Measurements from ENCODE around the gene PPP2R5C.

Gene PPP2R5C

DNA sequence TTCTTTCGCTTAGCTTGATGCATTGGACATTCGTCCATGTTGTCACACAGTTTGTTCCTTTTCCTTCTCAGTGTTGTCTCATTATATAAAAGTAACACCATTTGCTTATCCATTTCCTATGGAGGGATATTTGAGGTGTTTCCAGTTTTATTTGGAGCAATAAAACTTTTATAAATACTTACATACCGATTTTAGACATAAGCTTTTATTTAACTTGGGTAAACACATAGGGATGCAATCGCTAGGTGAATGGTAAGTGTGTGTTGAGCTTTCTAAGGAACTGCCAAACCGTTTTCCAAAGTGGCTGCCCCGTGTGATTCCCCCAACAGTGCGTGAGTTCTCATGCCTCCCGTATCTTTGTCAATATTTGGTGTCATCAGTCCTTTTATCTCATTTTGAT, 107.7 kb downstream of the PPP2R5C start:
- Mint-ChIP-seq H3K9me3 (no peaks in the 10 kb centered on the region), H3K4me1 (ENCODE audit: low read depth) (peaks cover 29% of the 10 kb centered on the region), H3K27ac (no peak overlapping the region), H3K27me3 (ENCODE audit: low read depth) (no peaks in the 10 kb centered on the region), H3K4me3 (no peak overlapping the region), H3K36me3 (ENCODE audit: low read depth) (peaks cover 23% of the 10 kb centered on the region)

DNA sequence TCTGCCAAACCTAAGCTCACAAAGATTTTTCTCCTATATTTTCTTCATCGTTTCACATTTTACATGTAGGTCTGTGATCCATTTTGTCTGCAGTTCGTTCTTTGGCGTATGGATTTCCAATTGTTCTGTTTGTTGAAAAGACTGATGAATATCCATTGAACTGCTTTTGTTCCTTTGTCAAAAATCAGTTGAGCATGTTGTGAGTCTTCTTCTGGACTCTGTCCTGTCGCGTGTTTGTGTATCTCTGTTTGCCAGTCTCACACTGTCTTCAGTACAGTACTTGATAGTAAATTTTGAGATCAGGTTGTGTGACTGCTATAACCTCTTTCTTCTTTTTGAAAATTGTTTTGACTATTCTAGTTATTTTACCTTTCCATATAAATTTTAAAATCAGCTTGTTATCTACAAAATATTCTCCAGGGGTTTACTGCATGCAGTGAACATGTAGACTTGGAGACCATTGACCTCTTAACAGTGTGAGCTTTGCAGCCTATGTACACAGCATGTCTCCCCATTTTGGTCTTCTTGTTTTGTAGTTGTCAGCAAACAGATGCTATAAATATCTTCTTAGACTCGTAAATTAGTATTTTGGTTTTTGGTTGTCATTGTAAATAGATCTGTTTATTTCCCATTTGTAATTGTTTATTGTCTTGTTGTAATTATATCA, 108.9 kb downstream of the PPP2R5C start:
- Mint-ChIP-seq H3K4me1 (ENCODE audit: low read depth) (peaks cover 37% of the 10 kb centered on the region), H3K36me3 (ENCODE audit: low read depth) (peaks cover 12% of the 10 kb centered on the region), H3K27me3 (ENCODE audit: low read depth) (no peaks in the 10 kb centered on the region), H3K27ac (no peak overlapping the region), H3K9me3 (no peaks in the 10 kb centered on the region), H3K4me3 (no peak overlapping the region)

DNA sequence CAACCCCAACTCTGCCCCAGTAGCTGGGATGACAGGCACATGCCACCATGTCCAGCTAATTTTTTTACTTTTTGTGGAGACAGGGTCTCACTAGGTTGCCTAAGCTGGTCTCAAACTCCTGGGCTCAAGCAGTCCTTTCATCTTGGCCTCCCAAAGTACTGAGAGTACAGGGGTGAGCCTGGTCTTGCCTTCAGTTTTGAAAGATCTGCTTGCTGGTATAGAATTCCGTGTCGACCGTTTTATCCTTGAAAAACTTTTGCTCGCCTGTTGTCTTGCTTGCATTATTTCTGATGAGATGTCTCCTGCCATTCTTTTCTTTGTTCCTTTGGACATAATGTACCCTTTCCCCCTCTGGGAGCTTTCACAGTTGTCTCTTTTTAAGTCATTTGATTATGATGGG, 110.8 kb downstream of the PPP2R5C start:
- no peak overlapping the region for H3K27ac Mint-ChIP-seq
- H3K4me3 Mint-ChIP-seq, result no peak overlapping the region
- no peaks in the 10 kb centered on the region for H3K27me3 Mint-ChIP-seq (ENCODE audit: low read depth)
- H3K9me3 Mint-ChIP-seq, result no peaks in the 10 kb centered on the region
- H3K4me1 Mint-ChIP-seq (ENCODE audit: low read depth), result peaks cover 50% of the 10 kb centered on the region
- H3K36me3 Mint-ChIP-seq (ENCODE audit: low read depth), result peaks cover 14% of the 10 kb centered on the region

DNA sequence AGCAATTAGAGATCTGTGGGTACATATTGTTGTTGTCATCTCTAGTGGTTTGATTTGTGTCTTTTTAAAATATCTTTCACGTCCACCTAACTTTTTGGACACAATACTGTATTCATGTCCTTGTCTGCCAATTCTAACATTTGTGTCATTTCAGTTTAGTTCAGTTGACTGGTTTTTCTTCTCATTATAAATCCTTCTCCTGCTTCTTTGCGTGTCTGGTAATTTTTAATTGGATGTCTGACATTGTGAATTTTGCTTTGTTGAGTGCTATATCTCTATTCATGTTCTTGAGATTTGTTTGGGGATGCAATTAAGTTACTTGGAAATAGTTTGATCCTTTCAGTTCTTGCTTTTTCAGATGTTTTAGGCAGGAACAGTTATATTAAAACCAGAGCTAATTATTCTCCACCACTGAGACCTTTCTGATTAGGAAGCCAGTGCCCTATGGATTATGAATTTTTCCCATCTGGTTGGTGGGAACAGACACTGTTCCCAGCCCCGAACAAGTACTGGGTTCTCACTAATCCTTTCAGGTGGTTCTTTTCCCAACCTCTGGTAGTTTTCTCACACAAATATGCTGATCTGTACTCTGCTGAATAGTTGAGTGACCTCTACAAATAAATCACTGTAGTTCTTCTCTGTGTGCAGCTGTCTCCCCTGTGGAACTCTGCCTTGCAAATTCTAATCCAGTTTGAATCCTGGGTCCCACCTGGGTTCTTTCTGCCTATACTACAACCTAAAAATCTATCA, 111.7 kb downstream of the PPP2R5C start:
- Mint-ChIP-seq H3K4me3 (no peak overlapping the region), H3K27me3 (ENCODE audit: low read depth) (no peaks in the 10 kb centered on the region), H3K36me3 (ENCODE audit: low read depth) (peaks cover 23% of the 10 kb centered on the region), H3K4me1 (ENCODE audit: low read depth) (peaks cover 56% of the 10 kb centered on the region), H3K9me3 (no peaks in the 10 kb centered on the region), H3K27ac (no peak overlapping the region)

DNA sequence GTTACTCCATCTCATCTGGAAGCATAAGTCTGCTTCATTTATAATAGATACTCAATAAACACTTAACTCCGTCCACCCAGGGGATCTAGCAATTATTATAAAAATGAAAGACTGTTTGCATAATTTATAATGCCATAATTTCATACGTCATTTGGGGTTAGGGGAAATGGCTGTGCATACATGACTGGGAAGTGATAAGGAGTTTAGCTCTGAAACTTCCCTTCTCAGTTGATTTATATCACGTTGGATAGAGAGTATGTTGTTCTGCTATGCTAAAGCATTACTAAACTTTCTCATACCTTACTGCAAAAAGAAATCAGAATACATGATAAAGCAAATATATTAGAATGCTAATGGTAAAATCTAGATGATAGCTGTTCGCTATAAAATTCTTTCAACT, 112.5 kb downstream of the PPP2R5C start:
- H3K4me3 Mint-ChIP-seq, result no peak overlapping the region
- no peaks in the 10 kb centered on the region for H3K27me3 Mint-ChIP-seq (ENCODE audit: low read depth)
- no peaks in the 10 kb centered on the region for H3K9me3 Mint-ChIP-seq
- H3K4me1 Mint-ChIP-seq (ENCODE audit: low read depth), result peaks cover 60% of the 10 kb centered on the region
- H3K27ac Mint-ChIP-seq, result no peak overlapping the region
- peaks cover 23% of the 10 kb centered on the region for H3K36me3 Mint-ChIP-seq (ENCODE audit: low read depth)

GRCh38 chr14:101875041-101875726, 113.7 kb downstream of the PPP2R5C start:
- Mint-ChIP-seq H3K4me1 (ENCODE audit: low read depth) (peaks cover 68% of the 10 kb centered on the region), H3K27ac (peak overlapping the region; percentile 80), H3K9me3 (no peaks in the 10 kb centered on the region), H3K36me3 (ENCODE audit: low read depth) (peaks cover 28% of the 10 kb centered on the region), H3K4me3 (peak overlapping the region; percentile 62), H3K27me3 (ENCODE audit: low read depth) (no peaks in the 10 kb centered on the region)

GRCh38 chr14:101875727-101876554, 114.4 kb downstream of the PPP2R5C start:
- Mint-ChIP-seq H3K4me1 (ENCODE audit: low read depth) (peaks cover 66% of the 10 kb centered on the region), H3K36me3 (ENCODE audit: low read depth) (peaks cover 31% of the 10 kb centered on the region), H3K4me3 (peak overlapping the region; percentile 62)

GRCh38 chr14:101876555-101876938, 115.0 kb downstream of the PPP2R5C start:
- Mint-ChIP-seq H3K36me3 (ENCODE audit: low read depth) (peaks cover 30% of the 10 kb centered on the region), H3K27me3 (ENCODE audit: low read depth) (no peaks in the 10 kb centered on the region), H3K4me1 (ENCODE audit: low read depth) (peaks cover 66% of the 10 kb centered on the region), H3K4me3 (peak overlapping the region; percentile 59), H3K27ac (peak overlapping the region; percentile 80), H3K9me3 (no peaks in the 10 kb centered on the region)

More at GRCh38 chr14:101875727-101876554, 114.4 kb downstream of the PPP2R5C start:
- H3K9me3 Mint-ChIP-seq, result no peaks in the 10 kb centered on the region
- H3K27me3 Mint-ChIP-seq (ENCODE audit: low read depth), result no peaks in the 10 kb centered on the region
- peak overlapping the region; percentile 80 for H3K27ac Mint-ChIP-seq

GRCh38 chr14:101877766-101878165, 116.3 kb downstream of the PPP2R5C start:
- Mint-ChIP-seq H3K27me3 (ENCODE audit: low read depth) (no peaks in the 10 kb centered on the region), H3K36me3 (ENCODE audit: low read depth) (peaks cover 32% of the 10 kb centered on the region), H3K4me1 (ENCODE audit: low read depth) (peaks cover 62% of the 10 kb centered on the region), H3K9me3 (no peaks in the 10 kb centered on the region), H3K4me3 (peak overlapping the region; percentile 2), H3K27ac (peak overlapping the region; percentile 14)

- no peak overlapping the region for H3K4me3 Mint-ChIP-seq
- no peaks in the 10 kb centered on the region for H3K27me3 Mint-ChIP-seq (ENCODE audit: low read depth)
- no peaks in the 10 kb centered on the region for H3K9me3 Mint-ChIP-seq
- peaks cover 32% of the 10 kb centered on the region for H3K36me3 Mint-ChIP-seq (ENCODE audit: low read depth)
- H3K4me1 Mint-ChIP-seq (ENCODE audit: low read depth), result peaks cover 57% of the 10 kb centered on the region
- peak overlapping the region; percentile 69 for H3K27ac Mint-ChIP-seq
These were observed 116.8 kb downstream of the PPP2R5C start for GRCh38 chr14:101878211-101878821.

GRCh38 chr14:101878822-101879528, 117.5 kb downstream of the PPP2R5C start:
- H3K9me3 Mint-ChIP-seq, result no peaks in the 10 kb centered on the region

DNA sequence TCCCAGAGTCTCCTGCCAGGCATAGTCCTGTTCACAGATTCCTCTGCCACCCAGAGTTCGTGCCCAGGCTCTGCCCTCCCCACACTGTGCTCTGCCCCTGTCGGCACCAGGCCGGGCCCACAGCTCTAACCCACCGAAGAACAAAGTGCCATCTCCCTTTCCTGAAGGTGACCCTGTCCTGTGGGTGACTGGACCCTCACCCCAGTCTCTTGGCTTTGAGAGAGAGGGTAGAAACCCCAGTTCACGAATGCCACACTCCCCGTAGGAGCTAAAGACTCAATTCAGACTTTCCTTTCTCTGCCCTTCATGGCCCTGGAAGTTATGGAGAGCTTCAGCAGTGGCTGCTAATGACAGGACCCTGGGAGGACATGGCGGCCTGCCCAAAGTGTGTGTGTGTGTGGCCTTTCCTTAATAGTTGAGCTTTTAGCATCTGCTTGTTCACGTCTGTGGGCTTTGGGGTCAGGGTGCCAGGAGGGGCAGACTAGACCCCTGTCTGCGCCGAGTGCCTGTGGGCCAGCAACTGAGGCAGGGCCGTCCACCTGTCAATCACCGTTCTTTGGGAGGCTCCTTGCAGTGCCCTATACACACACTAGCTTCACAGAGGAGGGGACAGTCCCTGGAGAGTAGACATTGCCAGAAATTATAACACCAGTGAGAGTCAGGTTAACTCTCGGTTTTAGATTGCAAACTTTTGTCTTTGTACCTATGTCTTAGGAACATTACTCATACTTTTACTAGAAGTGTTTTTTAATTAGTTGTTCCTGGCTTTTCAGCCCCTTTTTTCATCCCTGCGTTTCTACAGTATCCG, 118.2 kb downstream of the PPP2R5C start:
- peak overlapping the region; percentile 71 for H3K27ac Mint-ChIP-seq
- peaks cover 51% of the 10 kb centered on the region for H3K4me1 Mint-ChIP-seq (ENCODE audit: low read depth)
- H3K27me3 Mint-ChIP-seq (ENCODE audit: low read depth), result no peaks in the 10 kb centered on the region
- H3K9me3 Mint-ChIP-seq, result no peaks in the 10 kb centered on the region
- H3K4me3 Mint-ChIP-seq, result no peak overlapping the region
- peaks cover 39% of the 10 kb centered on the region for H3K36me3 Mint-ChIP-seq (ENCODE audit: low read depth)

More at GRCh38 chr14:101878822-101879528, 117.5 kb downstream of the PPP2R5C start:
- peaks cover 35% of the 10 kb centered on the region for H3K36me3 Mint-ChIP-seq (ENCODE audit: low read depth)
- no peaks in the 10 kb centered on the region for H3K27me3 Mint-ChIP-seq (ENCODE audit: low read depth)
- peaks cover 54% of the 10 kb centered on the region for H3K4me1 Mint-ChIP-seq (ENCODE audit: low read depth)
- H3K27ac Mint-ChIP-seq, result peak overlapping the region; percentile 71
- no peak overlapping the region for H3K4me3 Mint-ChIP-seq

DNA sequence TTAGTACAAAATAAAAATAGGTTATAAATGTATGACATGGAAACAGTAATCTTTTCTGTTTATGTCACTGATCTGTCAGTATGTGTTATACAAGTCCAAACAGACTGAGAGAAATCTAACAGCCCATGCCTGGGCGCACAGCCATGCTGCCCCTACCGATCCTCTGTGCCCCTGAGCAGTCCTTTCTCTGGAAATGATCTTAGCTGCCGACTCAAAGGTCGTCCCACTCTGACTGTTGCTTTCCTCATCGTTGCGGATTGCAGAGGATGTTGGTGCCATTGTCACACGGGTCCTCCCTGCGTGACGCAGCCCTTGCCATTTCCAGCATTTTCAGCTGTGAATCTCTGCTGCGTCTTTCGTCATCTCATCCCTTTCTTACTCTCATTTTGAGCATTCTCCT, 119.9 kb downstream of the PPP2R5C start:
- no peak overlapping the region for H3K27ac Mint-ChIP-seq
- peaks cover 44% of the 10 kb centered on the region for H3K36me3 Mint-ChIP-seq (ENCODE audit: low read depth)
- H3K4me1 Mint-ChIP-seq (ENCODE audit: low read depth), result peaks cover 34% of the 10 kb centered on the region
- H3K27me3 Mint-ChIP-seq (ENCODE audit: low read depth), result no peaks in the 10 kb centered on the region
- H3K4me3 Mint-ChIP-seq, result no peak overlapping the region
- no peaks in the 10 kb centered on the region for H3K9me3 Mint-ChIP-seq

Data from T-helper 1 cell treated with Interleukin-12 subunit alpha and Interleukin-12 subunit beta and Interleukin-4 antibody, amounts not matched to agents 30 μg/mL and 1 μg/mL, for 36 hours (primary cell).